IMR-90 (cell line): Measurements from ENCODE around the gene PKD1. TPM values are rescaled to one million over a fixed set of nuclear protein-coding genes. Genes with fewer than 3 reads are reported as not detected.

ENCODE experiments used
- ATAC-seq: fragments of 200-7000 bp; cut with Tn5 transposase; 2 replicates; pipeline ENCODE4 v1.9.1; 2020; ENCODE audit warnings: low read depth, mild to moderate bottlenecking, moderate library complexity
- BruUV-seq: library from RNA; stranded (reverse); fragments of 400-500 nt; replicated peaks from 2 replicates; lab custom pipeline; 2021; lab: Mats Ljungman, UMichigan
- CTCF ChIA-PET: fragments of 300-600 bp; formaldehyde crosslinking; extraction: SDS; loops from one replicate; lab custom pipeline; 2021; ENCODE audit warnings: antibody characterized with exemption; lab: Yijun Ruan, JAX
- POLR2A ChIA-PET: fragments of 300-600 bp; sonication (Branson Sonifier 250); formaldehyde crosslinking; loops from one replicate; lab custom pipeline; 2022; ENCODE audit warnings: antibody characterized with exemption; ENCODE audit not compliant: unreplicated experiment; lab: Charles Lee
- DNase-seq: peaks from one replicate; pipeline ENCODE4 v3.0.0; 2013
- H2AFZ ChIP-seq: replicated peaks from 2 replicates; pipeline ENCODE3; 2013; ENCODE audit warnings: low read length, mild to moderate bottlenecking; ENCODE audit not compliant: poor library complexity
- H2AK5ac ChIP-seq: 2 replicates; pipeline ENCODE4 v1.6.1; 2013; ENCODE audit warnings: low read depth, low read length, inconsistent platforms
- H2AK9ac ChIP-seq: replicated peaks from 2 replicates; pipeline ENCODE3; 2013; ENCODE audit warnings: mild to moderate bottlenecking, low read depth, low read length, moderate library complexity; ENCODE audit not compliant: poor library complexity
- H2BK120ac ChIP-seq: 2 replicates; pipeline ENCODE4 v1.6.1; 2013; ENCODE audit warnings: low read depth, low read length, inconsistent platforms
- H2BK15ac ChIP-seq: 3 replicates; pipeline ENCODE4 v1.6.1; 2013; ENCODE audit warnings: low read depth, low read length, inconsistent platforms
- H2BK20ac ChIP-seq: 2 replicates; pipeline ENCODE4 v1.6.1; 2013; ENCODE audit warnings: low read depth, mild to moderate bottlenecking, inconsistent platforms, low read length, moderate library complexity
- H2BK5ac ChIP-seq: 2 replicates; pipeline ENCODE4 v1.6.1; 2013; ENCODE audit warnings: mild to moderate bottlenecking, low read depth, low read length, inconsistent platforms; ENCODE audit not compliant: poor library complexity, severe bottlenecking
- H3K14ac ChIP-seq: replicated peaks from 2 replicates; pipeline ENCODE4 v1.6.1; 2013; ENCODE audit warnings: low read depth, low read length, inconsistent platforms
- H3K18ac ChIP-seq: 2 replicates; pipeline ENCODE4 v1.6.1; 2013; ENCODE audit warnings: low read depth, low read length, control low read depth
- H3K23ac ChIP-seq: 2 replicates; pipeline ENCODE4 v1.6.1; 2013; ENCODE audit warnings: low read depth, low read length, inconsistent platforms
- H3K27ac ChIP-seq: 2 replicates; pipeline ENCODE4 v1.5.1; 2013; ENCODE audit warnings: mild to moderate bottlenecking, control low read depth, low read length; ENCODE audit not compliant: insufficient read depth
- H3K27me3 ChIP-seq: 2 replicates; pipeline ENCODE4 v1.6.1; 2013; ENCODE audit warnings: low read length; ENCODE audit not compliant: control insufficient read depth, insufficient read depth
- H3K36me3 ChIP-seq: 2 replicates; pipeline ENCODE4 v1.6.1; 2013; ENCODE audit warnings: low read length, mixed read lengths; ENCODE audit not compliant: control insufficient read depth, insufficient read depth
- H3K4ac ChIP-seq: 2 replicates; pipeline ENCODE4 v1.6.1; 2013; ENCODE audit warnings: low read depth, low read length, inconsistent platforms
- H3K4me1 ChIP-seq: 2 replicates; pipeline ENCODE4 v1.6.1; 2013; ENCODE audit warnings: low read length, mixed read lengths; ENCODE audit not compliant: control insufficient read depth, insufficient read depth
- H3K4me2 ChIP-seq: 2 replicates; pipeline ENCODE4 v1.6.1; 2013; ENCODE audit warnings: low read depth, mild to moderate bottlenecking, control low read depth, low read length, moderate library complexity
- H3K4me3 ChIP-seq: 2 replicates; pipeline ENCODE4 v1.5.1; 2013; ENCODE audit warnings: low read depth, mild to moderate bottlenecking, control low read depth, low read length, moderate library complexity; ENCODE audit not compliant: insufficient read depth
- H3K56ac ChIP-seq: 2 replicates; pipeline ENCODE4 v1.6.1; 2013; ENCODE audit warnings: low read length, inconsistent platforms; ENCODE audit not compliant: insufficient read depth; ENCODE audit errors: extremely low read depth
- H3K79me1 ChIP-seq, 2 experiments: 2 replicates each; pipeline ENCODE4 v1.6.1; 2013; ENCODE audit warnings: low read length in 2 of 2, inconsistent platforms in 1 of 2, low read depth in 1 of 2
- H3K9ac ChIP-seq: 2 replicates; pipeline ENCODE4 v1.6.1; 2013; ENCODE audit warnings: low read depth, low read length, control low read depth
- H3K9me1 ChIP-seq: 2 replicates; pipeline ENCODE4 v1.6.1; 2013; ENCODE audit warnings: low read length, inconsistent platforms; ENCODE audit not compliant: insufficient read depth
- H3K9me3 ChIP-seq: 2 replicates; pipeline ENCODE4 v1.6.1; 2013; ENCODE audit warnings: low read length; ENCODE audit not compliant: control insufficient read depth, insufficient read depth
- H4K20me1 ChIP-seq: 2 replicates; pipeline ENCODE4 v1.6.1; 2013; ENCODE audit warnings: low read length, inconsistent platforms; ENCODE audit not compliant: insufficient read depth
- H4K5ac ChIP-seq: 2 replicates; pipeline ENCODE4 v1.6.1; 2013; ENCODE audit warnings: mild to moderate bottlenecking, low read depth, low read length, control low read depth
- H4K8ac ChIP-seq, 2 experiments: 2 replicates each; pipeline ENCODE4 v1.6.1; 2013; ENCODE audit warnings: low read depth in 2 of 2, low read length in 2 of 2, control low read depth in 1 of 2, inconsistent platforms in 1 of 2
- H4K91ac ChIP-seq: 2 replicates; pipeline ENCODE4 v1.6.1; 2013; ENCODE audit warnings: low read depth, low read length, inconsistent platforms; ENCODE audit not compliant: insufficient read depth
- BHLHE40 ChIP-seq: fragments of 150-350 bp; IDR thresholded peaks from 2 replicates; pipeline ENCODE4 v1.6.1; 2016; ENCODE audit warnings: mild to moderate bottlenecking, low read depth, low read length
- CHD1 ChIP-seq: IDR thresholded peaks from 2 replicates; pipeline ENCODE4 v1.6.1; 2012; ENCODE audit warnings: low read depth, low read length, improper control_type of control experiment
- FOS ChIP-seq: fragments of 150-350 bp; IDR thresholded peaks from 2 replicates; pipeline ENCODE4 v1.6.1; 2016; ENCODE audit warnings: low read depth, low read length
- MAFK ChIP-seq: IDR thresholded peaks from 2 replicates; pipeline ENCODE4 v1.6.1; 2012; ENCODE audit warnings: low read depth, low read length, improper control_type of control experiment
- MAZ ChIP-seq: IDR thresholded peaks from 2 replicates; pipeline ENCODE4 v1.6.1; 2012; ENCODE audit warnings: low read depth, mild to moderate bottlenecking, low read length, improper control_type of control experiment, moderate library complexity, borderline replicate concordance
- MXI1 ChIP-seq: IDR thresholded peaks from 2 replicates; pipeline ENCODE4 v1.6.1; 2012; ENCODE audit warnings: low read depth, mild to moderate bottlenecking, low read length, moderate library complexity, borderline replicate concordance
- RAD21 ChIP-seq: IDR thresholded peaks from 2 replicates; pipeline ENCODE4 v1.6.1; 2012; ENCODE audit warnings: low read length, improper control_type of control experiment
- RFX5 ChIP-seq: IDR thresholded peaks from 2 replicates; pipeline ENCODE4 v1.8.0; 2012; ENCODE audit warnings: low read depth, mild to moderate bottlenecking, low read length, moderate library complexity
- WGBS, 2 experiments: methylation state at CpG; one replicate each; pipeline versions ENCODE4 v1.1.5 to v1.1.7; 2013; ENCODE audit warnings: missing lambda C conversion rate in 2 of 2; ENCODE audit not compliant: insufficient read length in 1 of 2; ENCODE audit errors: extremely low coverage in 2 of 2; 5-methylcytosine and 5-hydroxymethylcytosine counted together
- dilution Hi-C: fragments of 300-500 bp; cut with HindIII; formaldehyde crosslinking; loops from one replicate; pipeline ENCODE4 v1.14.3; 2018; ENCODE audit warnings: low sequenced_read_pairs; ENCODE audit not compliant: unreplicated experiment
- in situ Hi-C: fragments of 300-500 bp; cut with MboI; formaldehyde crosslinking; loops from 3 replicates; pipeline ENCODE4 v1.14.3; 2019; ENCODE audit warnings: low sequenced_read_pairs, inconsistent platforms, mixed read lengths
- intact Hi-C: fragments of 100-400 bp; cut with micrococcal nuclease; formaldehyde crosslinking; loops from 2 replicates; pipeline ENCODE4 v1.10.0; 2022
- polyA plus RNA-seq, 3 experiments: library from polyadenylated mRNA; depleted of rRNA; stranded (reverse); fragments of >200 nt; gene quantifications; 2 replicates each; pipeline ENCODE4 v1.2.3, GENCODE V29; 2012; ENCODE audit warnings: low replicate concordance in 1 of 3
- total RNA-seq: library from RNA; depleted of rRNA; stranded (reverse); fragments of >200 nt; gene quantifications from 2 replicates; pipeline ENCODE4 v1.2.3, GENCODE V29; 2012
- TF ChIP-seq, protein P1 (sequence below): conservative IDR thresholded peaks from 2 replicates; pipeline ENCODE4 v1.5.1; 2012; ENCODE audit warnings: mild to moderate bottlenecking, low read depth, low read length, improper control_type of control experiment
- TF ChIP-seq, protein P2 (sequence below): fragments of 150-350 bp; IDR thresholded peaks from 2 replicates; pipeline ENCODE4 v1.6.1; 2016; ENCODE audit warnings: low read depth, mild to moderate bottlenecking, low read length, moderate library complexity, borderline replicate concordance

Gene PKD1
- total and polyA plus RNA-seq, 2 of the 4 experiments (the other 2 are of a cell fraction): 7.9 to 97.3 TPM

DNA sequence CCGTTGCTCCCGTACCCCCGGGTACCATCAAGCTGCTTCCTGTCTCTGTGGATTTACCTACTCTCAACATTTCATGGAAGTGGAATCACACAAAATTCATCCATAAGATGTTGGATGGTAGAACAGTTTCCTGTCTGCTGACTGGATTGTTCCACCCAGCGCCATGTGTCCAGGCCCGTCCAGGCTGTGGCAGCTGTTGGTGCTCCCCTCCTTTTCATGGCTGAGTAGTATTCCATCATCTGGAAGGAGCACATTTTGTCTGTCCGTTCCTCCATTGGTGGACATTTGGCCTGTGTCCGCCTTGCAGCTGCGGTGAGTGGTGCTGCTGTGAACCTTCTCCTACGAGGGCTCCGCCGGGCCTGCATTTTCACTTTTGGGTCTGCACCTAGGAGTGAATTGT is 69.6 kb downstream of the PKD1 start:
- Histone ChIP-seq H3K36me3 (peaks cover 61% of the 10 kb centered on the region), H4K91ac (no peak overlapping the region), H2AK5ac (no peak overlapping the region), H2BK5ac (no peak overlapping the region), H2BK15ac (no peak overlapping the region), H3K27me3 (no peaks in the 10 kb centered on the region), H4K20me1 (no peaks in the 10 kb centered on the region; the same call in 1 of the 2 replicates), H3K4me1 (no peaks in the 10 kb centered on the region), H2AFZ (no peak overlapping the region), H3K4me3 (no peak overlapping the region), H4K5ac (no peak overlapping the region), H3K9me1 (0 out of 2 replicates have a peak, but pooled peaks cover 5% of the 10 kb centered on the region), H3K27ac (no peak overlapping the region), H3K18ac (no peak overlapping the region), H3K9me3 (no peaks in the 10 kb centered on the region), H3K56ac (no peak overlapping the region), H3K23ac (no peak overlapping the region), H3K9ac (no peak overlapping the region), H3K79me1 (peaks cover 0 to 3% of the 10 kb centered on the region in 2 experiments; a peak in 1 of 4 replicates), H3K4ac (no peak overlapping the region), H2AK9ac (no peak overlapping the region), H4K8ac (no peak overlapping the region), H2BK120ac (no peak overlapping the region), H3K14ac (no peak overlapping the region), H3K4me2 (no peak overlapping the region), H2BK20ac (no peak overlapping the region)
- BruUV-seq: no TSS peak
- 100% methylated on average over 4 of the region's 11 CpGs; no CpG with 5 or more reads in 1 of the 2 experiments for WGBS, 2 experiments
- TF ChIP-seq RFX5 (no peak), MXI1 (no peak), MAFK (no peak), BHLHE40 (no peak), MAZ (no peak), RAD21 (no peak), FOS (no peak), CHD1 (no peak)
- TF ChIP-seq, protein P1, sequence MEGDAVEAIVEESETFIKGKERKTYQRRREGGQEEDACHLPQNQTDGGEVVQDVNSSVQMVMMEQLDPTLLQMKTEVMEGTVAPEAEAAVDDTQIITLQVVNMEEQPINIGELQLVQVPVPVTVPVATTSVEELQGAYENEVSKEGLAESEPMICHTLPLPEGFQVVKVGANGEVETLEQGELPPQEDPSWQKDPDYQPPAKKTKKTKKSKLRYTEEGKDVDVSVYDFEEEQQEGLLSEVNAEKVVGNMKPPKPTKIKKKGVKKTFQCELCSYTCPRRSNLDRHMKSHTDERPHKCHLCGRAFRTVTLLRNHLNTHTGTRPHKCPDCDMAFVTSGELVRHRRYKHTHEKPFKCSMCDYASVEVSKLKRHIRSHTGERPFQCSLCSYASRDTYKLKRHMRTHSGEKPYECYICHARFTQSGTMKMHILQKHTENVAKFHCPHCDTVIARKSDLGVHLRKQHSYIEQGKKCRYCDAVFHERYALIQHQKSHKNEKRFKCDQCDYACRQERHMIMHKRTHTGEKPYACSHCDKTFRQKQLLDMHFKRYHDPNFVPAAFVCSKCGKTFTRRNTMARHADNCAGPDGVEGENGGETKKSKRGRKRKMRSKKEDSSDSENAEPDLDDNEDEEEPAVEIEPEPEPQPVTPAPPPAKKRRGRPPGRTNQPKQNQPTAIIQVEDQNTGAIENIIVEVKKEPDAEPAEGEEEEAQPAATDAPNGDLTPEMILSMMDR: no peak
- TF ChIP-seq, protein P2, sequence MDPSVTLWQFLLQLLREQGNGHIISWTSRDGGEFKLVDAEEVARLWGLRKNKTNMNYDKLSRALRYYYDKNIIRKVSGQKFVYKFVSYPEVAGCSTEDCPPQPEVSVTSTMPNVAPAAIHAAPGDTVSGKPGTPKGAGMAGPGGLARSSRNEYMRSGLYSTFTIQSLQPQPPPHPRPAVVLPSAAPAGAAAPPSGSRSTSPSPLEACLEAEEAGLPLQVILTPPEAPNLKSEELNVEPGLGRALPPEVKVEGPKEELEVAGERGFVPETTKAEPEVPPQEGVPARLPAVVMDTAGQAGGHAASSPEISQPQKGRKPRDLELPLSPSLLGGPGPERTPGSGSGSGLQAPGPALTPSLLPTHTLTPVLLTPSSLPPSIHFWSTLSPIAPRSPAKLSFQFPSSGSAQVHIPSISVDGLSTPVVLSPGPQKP: no peak
- ChIA-PET POLR2A (no interaction called here), CTCF (no interaction called here)
- dilution Hi-C loops (no loop called here), in situ Hi-C loops (no loop called here), intact Hi-C loops (no loop called here)
- DNase-seq: no peak
- ATAC-seq: no peak
